ENCODE data around the gene OSTF1.

The OSTF1 gene

DNA sequence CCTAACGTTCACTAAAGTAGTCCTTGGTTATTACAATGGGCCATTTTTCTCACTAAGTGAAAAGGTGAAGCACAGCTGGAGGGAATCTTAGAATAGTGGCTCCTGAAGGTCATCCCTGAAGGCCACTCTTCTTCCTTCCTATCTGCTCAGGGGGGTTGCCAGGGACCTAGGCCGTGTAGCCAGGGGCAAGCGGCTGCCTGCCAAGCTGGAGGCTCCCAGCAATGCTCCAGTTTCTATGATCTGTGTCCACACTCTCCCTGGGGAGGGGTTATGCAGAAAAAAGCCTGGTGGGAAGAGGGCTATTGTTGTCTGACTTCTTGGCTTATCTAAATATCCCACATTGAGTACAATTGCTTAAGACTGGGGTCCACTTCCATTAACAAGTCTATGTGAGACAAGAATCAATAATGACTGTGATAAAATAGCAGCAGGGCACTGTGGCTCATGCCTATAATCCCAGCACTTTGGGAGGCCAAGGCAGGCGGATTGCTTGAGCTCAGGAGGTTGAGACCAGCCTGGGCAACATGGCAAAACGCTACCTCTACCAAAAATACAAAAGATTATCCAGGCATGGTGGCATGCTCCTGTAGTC is 4.1 kb upstream of the OSTF1 start:
- no peak for DNase-seq (ENCODE audit: low spot score)

DNA sequence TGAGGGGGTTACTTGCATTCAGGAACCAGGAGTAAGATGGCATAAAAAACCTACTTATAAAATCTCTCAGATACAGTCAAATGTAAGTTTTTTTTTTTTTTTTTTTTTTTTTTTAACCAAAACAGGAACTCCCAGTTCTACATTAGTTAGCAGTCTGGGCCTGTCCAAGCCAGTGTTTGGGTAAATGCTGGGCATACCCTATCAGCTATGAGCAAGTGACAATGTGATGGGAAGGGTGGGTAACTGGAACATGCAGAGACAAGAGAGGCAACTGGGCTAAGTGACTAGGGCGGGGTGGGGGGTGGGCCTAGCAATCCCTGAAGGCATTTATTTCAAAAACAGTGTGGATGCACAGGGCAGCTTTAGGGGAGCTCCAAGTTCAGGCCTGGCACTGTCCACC is 2.7 kb upstream of the OSTF1 start:
- DNase-seq (ENCODE audit: low spot score), result no peak

DNA sequence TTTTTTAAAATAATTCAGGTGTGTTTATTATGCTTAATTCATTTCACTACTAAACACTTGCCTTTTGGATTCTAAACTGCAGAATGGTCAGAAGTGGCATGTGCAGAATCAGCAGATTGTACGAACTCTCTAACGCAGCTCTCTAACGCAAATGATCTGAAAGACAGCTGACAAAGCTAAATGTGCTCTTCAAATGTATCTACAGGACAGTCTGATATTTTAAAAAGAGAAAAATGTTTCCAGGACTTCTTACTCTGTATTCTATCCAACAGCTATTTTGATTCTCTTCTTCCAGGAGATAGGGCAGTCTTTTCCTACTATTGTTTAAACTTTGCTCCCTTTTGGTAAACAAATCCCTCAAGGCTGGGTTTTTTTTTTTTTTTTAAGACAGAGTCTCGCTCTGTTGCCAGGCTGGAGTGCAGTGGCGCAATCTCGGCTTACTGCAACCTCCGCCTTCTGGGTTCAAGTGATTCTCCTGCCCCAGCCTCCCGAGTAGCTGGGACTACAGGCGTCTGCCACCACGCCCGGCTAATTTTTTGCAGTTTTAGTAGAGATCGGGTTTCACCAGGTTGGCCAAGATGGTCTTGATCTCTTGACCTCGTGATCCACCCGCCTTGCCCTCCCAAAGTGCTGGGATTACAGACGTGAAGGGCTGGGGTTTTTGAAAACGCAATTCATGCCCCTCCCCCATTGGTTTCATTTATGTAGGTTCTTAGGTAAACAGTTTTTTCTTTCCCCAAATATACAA is 1.6 kb upstream of the OSTF1 start:
- DNase-seq (ENCODE audit: low spot score), result peak; percentile 53

DNA sequence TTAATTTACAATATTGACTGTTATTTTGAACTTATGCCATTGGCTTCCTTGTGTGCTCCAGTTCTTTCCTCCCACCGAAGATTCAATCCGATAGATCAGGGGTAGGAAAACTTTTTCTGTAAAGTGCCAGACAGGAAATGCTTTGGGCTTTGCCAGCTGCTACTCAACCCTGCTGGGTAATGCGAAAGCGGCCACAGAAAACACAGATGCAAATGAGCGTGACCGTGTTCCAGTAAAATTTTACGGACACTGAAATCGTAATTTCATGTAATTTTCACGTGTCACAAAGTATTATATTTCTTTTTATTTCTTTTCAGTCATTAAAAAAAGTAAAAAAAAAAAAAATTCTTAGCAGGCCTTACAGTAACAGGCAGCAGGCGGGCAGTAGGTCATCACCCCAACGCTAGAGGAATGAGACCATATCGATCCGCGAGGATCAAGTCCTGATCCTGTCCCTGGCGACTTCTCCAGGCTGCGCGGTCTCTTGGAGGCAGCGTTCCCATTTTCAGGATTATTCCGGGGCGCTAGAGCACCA is 958 bp upstream of the OSTF1 start:
- peak; percentile 50 for DNase-seq (ENCODE audit: low spot score)

DNA sequence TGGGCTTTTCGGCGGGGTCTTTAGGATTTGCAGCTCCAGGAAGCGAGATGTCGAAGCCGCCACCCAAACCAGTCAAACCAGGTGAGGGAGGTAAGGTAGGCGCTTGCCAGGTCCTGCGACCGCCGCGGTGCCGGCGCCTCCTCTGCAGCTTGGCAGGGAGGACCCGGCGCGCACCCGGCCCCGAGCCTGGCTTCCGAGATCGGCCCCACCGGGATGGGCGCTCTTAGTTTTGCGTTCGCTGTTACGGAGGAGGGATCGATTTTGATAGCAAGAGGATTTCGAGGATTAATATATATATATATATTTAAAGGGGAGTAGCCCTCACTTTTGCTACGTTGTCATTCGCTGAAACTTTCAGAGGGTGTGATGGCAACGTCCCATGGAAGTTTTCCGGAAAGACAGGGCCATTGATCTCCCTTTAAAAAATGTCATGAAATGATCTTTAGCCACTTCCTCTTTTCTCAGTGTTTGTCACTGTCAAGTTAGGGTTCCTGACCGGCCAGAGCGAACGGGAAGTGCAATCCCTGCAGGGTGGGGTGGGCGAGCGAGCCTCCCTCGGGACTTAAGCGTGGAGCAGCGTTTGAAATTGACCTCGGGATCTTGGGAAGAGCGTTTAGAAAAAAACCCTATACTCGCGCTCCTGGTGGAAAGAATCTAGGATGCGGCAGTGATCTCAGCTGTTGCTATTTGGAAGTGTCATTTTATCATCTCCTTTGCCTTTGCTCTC is 495 bp downstream of the OSTF1 start:
- peak; percentile 56 for DNase-seq (ENCODE audit: low spot score)

DNA sequence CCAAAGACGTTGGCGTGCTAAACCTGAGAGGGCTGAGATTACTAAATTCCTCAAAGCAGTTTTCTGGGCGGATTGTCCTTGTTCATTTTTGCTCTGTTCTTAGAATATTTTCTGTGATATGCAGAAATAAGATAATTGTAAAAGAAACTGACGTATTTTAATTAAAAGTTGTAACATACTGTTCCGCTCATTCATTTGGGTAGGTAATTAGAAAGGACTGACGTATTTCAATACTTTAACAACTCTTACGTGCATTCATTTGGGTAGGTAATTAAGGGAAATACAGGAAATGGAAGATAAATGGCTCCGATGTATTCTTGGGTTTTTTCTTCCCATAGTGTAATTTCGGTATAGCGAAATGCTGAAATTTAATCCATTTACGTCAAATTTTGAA is 1.1 kb downstream of the OSTF1 start:
- DNase-seq (ENCODE audit: low spot score), result no peak

DNA sequence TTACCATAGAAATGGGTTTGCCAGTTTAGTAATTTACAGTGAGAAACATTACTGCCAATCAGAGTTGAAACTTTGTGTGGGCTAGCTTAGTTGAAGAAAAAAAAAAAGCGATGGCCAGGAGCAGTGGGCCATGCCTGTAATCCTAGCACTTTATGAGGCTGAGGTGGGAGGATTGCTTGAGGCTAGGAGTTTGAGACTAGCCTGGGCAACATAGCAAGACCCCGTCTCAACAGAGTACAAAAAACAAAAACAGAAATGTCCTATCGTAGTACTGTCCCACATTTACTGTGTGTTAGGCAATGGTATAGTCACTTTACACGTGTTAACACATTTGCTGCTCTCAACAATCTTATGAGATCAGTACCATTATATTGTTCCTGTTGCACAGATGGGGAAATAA is 2.3 kb downstream of the OSTF1 start:
- no peak for DNase-seq (ENCODE audit: low spot score)

DNA sequence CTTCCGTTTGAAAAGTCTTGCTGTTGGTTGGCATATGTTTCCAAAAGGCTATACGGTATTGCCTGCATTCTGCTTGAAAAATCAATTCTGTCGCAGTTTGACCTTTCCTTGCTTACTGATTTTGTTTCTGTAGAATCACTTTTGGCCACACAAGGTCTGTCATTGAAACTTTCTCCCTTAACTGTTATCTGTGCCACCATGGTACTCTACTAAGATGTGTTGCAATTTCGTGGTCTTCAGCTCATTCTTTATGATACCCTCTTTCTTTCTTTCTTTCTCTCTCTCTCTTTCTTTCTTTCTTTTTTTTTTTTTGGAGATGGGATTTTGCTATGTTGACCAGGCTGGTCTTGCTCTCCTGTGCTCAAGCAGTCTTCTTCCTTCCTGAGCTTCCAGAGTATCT is 4.5 kb downstream of the OSTF1 start:
- DNase-seq (ENCODE audit: low spot score), result no peak

DNA sequence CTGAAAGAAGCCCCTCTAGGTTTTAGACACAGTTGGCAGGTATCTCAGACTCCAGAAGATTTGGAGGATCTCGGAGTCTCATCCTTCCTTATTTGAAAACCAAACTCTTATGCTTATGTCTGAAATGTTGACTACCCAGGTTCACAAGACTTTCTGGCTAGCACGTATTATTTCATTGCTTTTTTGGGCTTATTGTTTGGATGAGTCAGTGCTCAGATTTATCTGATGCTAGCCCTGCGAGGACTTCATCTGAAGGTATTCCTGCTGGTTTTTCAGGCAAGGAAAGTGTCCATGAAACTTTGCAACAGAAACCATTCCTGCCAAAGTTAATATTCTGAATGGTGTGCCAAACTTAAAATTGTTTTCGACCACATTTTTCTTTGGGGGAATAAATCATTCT is 8.5 kb downstream of the OSTF1 start:
- DNase-seq (ENCODE audit: low spot score), result no peak

DNA sequence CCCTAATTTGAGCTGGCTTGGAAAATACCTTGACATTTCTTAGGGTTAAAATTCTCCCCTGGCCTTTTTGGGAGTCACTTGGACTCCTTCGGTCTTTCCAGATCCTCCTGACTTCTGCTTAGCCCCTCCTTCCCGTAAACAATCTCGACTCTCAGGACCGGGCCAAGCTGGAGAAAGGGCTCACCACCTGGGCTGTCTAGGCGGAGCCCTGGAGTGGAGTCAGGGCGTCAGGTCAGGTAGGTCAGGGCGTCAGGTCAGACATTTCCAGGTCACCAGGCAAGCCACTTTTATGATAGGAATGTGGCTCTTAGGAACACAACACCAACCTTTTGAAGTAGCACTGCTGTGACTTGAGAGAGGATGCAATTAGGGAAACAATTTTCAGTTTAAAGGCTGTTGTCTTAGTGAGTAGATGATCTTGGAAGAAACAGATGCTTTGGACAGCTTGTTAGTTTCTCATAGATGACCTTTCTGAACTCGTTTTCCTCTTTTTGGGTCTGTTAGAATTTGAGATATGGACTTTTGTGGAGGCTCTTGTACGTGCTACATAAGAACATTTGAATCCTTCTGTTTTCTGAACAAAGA is 12.8 kb downstream of the OSTF1 start:
- no peak for DNase-seq (ENCODE audit: low spot score)

DNA sequence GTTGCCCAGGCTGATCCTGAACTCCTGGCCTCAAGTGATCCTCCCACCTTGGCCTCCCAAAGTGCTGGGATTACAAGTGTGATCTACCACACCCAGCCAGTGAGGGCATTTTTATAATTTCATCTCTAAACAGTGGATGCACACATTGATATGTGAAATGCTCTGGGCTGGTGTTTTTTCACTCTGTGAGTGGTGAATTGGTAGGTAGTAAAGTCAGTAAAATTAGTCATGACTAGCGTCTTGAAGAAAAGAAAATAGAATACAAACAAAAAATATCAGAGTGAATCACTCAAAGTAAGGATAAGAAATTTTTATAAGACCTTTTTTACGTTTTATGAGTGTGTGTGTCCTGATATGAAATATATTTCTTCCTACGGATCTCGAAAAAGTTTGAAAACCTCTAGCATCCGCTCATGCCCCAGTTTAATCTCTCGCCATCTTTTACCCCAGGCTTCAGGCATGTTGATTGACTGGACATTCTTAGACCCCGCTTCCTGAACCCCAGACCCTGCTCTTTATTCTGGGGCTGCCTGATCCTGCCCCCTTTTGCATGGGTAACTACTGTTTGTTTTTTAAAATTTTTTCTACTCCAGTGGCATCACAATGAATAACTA is 14.0 kb downstream of the OSTF1 start:
- DNase-seq (ENCODE audit: low spot score), result no peak

DNA sequence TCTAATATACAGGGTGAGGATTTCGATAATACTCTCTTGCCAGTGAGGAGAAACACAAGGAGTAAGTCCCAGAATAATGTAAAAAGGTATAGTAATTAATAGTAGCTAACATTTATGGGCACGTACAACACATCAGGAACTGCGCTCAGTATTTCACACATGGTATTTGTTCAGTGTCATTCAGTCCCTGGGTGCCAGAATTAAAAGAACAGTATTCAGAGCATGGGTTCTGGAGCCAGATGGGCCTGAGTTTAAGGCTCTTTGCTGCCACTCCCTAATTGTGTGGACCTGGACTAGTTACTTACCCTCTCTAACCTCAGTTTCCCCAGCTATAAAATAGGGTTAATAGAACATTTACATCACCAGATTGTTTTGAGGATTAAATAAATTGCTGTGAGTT is 16.3 kb downstream of the OSTF1 start:
- DNase-seq (ENCODE audit: low spot score), result no peak

DNA sequence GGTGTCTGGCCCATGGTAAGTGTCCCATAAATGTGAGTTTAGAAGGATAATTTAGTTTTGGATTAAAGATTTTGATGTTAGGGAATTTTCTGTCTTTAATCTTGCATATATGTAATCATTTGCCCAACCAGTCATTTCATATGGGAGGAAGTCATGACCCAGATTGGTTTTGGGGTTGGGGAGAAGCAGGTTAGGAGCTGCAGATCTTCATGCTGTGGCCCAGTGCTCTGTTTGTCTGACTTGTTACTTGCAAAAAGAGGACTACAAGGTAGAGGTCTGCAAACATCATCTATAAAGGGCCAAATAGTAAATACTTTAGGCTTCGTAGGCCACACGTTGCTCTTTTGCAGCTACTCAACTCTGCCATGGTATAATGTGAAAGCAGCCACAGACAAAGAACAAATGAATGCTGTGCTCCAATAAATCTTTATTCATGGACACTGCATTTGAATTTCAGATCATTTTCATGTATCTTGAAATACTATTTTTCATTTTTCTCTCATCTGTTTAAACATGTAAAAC is 16.8 kb downstream of the OSTF1 start:
- no peak for DNase-seq (ENCODE audit: low spot score)

DNA sequence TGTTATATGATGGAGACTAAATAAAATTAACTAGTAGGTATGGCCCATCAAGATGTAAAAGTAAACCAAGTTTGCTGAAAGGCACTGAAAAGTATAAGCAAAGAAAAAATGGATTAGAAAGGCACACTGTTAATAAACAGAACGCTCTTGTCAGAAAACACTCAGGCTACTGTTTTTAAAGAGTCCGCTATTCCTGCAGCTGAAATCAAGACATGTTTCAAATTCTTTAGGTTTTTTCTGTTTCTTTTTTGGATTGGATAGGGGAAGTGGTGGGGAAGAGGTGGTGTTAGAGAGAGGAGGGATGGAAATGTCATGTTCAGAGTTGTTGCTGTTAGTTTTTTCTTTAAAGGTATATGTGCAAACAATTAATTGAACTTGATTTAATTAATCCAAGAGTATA is 17.5 kb downstream of the OSTF1 start:
- DNase-seq (ENCODE audit: low spot score), result no peak

DNA sequence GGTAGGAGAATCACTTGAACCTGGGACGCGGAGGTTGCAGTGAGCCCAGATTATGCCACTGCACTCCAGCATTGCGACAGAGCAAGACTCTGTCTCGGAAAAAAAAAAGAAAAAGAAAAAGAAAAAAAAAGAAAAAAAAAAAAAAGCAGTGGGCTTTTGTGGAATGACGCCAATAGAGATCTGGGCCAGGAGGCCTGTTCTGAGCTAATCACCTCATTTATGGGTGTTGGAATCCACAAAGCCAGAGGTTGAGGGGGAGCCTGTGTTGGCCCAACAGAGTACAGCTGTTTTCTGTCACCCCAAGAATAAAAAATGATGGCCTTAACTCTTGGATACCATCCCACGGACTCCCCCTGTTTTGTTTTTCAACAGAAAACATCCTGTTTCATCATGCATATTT is 18.5 kb downstream of the OSTF1 start:
- no peak for DNase-seq (ENCODE audit: low spot score)

DNA sequence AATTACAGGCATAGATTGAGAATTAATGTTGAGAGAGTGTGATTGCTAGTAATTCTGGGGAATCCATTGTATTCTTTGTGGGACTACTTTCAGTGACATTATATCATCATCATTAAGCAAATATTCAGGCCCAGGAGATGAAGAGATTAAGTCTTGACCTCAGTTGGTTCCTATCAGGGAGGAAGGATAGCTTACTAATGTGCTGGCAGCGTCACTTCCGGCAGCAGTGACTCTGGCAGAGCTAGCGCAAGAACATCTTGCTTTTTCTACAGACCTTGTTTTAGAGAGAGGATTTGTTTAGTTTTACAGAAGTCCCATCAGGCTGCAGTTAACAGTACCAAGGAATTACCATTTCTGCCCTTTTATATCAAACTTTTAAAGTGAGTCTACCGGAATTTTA is 20.3 kb downstream of the OSTF1 start:
- DNase-seq (ENCODE audit: low spot score), result no peak

DNA sequence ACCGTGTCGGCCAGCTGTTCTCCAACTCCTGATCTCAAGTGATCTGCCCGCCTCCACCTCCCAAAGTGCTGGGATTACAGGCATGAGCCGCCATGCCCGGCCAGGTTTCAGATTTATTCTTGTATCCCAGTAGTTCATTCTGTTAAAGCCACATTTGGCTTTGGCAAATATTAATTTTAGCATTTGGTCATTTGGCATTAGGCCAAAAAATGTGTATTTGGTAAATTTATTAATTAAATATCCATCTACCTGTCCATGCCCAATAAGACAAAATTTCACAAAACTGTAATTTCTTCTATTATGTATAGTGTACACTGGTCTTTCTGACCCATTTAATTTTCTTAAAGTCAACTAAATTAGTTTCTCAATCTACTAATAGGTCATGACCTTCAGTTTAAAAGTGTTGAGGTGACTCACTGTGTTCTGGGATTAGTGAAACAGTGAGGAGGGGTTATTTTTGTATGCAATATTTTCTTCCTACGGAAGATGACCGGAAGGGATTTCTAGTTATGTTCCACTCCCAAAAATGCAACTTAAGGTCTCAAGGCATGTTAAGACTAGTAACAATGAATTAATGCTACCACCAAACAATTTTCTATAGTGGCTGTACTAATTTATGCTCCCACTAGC is 21.0 kb downstream of the OSTF1 start:
- no peak for DNase-seq (ENCODE audit: low spot score)

DNA sequence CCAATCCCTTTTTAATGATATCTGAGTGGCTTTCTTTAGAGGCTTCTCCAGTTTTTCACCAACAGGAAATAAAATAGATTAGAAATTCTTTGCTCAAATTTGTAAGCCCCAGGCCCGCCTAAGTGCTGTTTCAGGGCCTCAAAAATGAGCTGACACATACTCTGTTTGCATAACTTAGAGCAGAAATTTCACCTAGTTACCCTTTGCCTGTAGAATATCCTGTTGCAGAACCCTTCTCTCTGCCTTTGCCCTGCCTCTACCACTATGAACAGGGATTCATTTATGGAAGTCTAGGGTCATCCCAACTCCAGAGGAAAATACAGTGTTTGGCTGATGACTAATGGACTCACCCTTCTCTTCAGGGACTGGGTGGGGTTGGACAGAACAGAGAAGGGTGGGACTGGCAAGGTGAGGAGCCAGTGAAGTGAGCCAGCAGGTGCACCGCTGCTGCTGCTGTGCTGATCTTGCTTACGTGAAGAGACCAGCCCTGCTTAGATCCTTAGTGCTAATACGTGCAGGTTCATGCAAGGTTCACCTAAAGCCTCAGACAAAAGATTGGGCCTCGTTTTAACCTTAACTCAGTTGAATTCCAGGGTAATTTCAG is 22.8 kb downstream of the OSTF1 start:
- DNase-seq (ENCODE audit: low spot score), result no peak

DNA sequence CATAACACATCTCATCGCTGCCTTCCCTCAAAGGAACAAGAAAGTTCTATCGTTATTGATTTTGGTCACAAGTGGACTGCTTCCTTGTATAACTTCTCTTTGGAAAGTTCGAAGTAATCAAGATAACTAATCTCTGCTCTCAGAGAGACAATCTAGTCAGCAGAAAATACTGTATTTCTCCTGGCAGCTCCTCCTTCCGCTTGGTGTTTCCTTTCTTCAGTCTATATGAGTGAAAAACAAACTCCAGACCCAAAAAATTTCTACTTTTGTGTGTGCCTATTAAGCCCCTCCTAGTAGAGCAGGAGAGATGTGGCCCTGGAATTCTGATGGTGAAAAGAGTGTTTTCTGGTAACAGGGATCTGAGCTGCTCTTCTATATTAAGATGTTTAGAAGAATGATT is 24.5 kb downstream of the OSTF1 start:
- no peak for DNase-seq (ENCODE audit: low spot score)

DNA sequence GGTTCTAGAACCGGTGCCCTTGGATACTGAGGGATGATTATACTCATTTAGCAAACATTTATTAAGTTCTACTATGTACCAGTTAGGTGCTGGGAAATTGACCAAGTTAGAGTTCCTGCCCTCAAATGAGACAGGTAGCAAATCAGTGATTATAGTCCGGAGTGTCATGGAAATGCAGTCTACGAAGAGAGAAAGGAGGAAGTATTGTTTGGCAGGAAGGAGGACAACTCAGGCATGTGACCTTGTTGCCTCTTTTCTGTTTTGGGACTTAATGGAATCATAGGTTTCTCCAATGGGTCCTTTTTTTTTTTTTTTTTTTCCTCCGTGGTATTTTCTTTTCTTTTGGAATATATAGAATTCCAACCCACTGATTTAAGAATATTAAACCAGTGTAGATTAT is 28.0 kb downstream of the OSTF1 start:
- no peak for DNase-seq (ENCODE audit: low spot score)

DNA sequence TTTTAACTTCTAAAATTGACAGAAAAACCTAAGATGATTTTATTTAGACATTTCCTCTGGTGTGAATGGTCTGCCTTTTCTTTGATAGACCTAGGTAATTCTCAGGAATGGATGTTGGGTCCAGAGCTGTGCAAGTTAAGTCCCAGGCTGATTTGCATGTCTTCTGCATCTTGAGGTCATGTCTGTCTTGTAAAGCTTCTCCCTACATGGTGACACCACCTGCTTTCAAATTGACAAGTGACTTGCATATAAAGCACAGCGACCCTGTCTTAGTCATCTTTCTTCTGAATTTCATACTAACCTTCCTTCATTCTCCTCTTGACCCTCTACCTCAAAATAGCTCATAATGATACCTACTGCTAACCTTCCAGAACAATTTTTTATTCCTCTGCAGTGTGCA is 29.2 kb downstream of the OSTF1 start:
- no peak for DNase-seq (ENCODE audit: low spot score)
